GM18526 (cell line): ENCODE results near the gene GPATCH3.

Experiments
- POLR2A ChIP-seq: IDR thresholded peaks from 3 replicates; pipeline ENCODE4 v1.6.1; 2011; ENCODE audit not compliant: insufficient read length; ENCODE audit errors: extremely low read depth

The GPATCH3 gene, protein sequence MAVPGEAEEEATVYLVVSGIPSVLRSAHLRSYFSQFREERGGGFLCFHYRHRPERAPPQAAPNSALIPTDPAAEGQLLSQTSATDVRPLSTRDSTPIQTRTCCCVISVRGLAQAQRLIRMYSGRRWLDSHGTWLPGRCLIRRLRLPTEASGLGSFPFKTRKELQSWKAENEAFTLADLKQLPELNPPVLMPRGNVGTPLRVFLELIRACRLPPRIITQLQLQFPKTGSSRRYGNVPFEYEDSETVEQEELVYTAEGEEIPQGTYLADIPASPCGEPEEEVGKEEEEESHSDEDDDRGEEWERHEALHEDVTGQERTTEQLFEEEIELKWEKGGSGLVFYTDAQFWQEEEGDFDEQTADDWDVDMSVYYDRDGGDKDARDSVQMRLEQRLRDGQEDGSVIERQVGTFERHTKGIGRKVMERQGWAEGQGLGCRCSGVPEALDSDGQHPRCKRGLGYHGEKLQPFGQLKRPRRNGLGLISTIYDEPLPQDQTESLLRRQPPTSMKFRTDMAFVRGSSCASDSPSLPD

DNA sequence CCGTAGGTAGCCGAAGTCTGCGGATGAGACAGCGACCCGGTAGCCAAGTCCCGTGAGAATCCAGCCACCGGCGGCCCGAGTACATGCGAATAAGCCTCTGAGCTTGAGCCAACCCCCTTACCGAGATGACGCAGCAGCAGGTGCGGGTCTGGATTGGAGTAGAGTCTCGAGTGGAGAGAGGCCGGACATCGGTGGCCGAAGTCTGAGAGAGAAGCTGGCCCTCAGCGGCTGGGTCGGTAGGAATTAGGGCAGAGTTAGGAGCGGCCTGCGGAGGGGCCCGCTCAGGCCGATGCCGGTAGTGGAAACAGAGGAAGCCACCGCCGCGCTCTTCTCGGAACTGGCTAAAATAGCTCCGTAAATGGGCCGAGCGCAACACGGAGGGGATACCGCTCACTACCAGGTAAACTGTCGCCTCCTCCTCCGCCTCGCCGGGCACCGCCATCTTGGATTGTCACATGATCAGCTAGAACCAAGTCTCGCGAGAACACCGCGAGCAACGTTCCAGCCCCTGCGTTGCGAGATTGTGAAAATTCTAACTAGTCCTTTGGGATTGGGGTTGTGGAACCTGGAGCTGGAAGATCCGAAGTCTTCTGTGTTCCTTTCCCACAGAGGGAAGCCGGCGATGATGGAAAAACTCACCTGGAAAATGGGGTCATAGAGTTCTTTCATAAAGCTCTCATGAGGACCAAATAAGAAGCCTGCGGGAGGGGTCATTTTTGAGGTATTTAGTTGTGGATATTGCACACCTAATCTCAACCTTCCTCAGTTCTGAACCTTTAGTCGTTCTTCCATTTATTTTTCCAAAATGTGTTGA, at the start of gene GPATCH3:
Gene GPATCH3, minus strand, starts transcription at position 467 of the 814 bp plus-strand sequence. Its CDS starts 25 bp downstream, at position 442.
- TF ChIP-seq POLR2A = peak; percentile 84

DNA sequence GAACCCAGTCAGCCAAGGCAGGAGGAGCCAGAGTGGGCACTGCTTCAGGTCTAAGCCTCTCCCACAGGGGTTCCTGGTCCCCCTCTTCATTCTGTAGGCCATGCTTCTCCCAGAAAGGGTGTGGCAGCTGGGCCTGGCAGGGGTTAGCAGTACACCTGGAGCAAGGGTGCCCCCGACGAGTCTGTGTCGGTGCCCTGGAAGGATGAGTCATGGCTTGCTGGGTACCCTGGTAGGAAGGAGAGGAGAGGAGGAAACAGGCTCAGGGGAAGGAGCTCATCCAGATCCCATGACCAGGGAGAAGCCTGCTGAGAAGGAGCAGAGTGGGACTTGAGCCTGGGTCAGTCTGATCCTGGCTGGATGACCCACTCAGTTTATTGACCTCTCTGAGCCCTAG, 49.7 kb upstream of the GPATCH3 start:
- TF ChIP-seq POLR2A = no peak

DNA sequence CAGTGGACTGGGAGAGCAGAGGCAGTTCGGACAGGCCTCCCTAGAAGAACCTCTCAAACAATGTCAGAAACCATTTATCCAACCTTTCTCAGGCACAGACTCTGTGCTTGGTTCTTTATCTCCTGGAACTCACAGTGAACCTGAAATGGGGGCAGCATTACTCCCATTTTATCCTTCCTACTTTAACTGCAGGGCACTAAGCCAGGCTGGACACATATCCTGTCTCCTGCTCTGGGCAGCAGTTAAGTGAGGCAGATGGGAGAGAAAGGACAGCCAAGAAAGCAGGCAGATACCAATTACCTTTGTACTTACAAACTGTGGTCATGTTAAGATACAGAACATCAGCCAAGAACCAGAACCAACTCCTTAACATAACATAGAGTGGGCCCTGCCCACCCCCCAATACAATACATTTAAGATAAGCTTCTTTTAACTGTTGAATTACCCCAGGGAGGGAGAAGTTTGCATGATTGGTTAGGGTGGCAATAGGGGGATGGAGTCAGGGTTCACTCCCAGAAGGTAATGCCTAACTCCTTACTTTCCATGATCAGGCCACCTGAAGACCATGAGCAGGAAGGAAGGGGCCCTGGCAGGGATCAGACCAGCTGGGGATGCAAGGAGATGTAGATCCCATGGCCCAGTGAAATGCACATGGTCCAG, 49.1 kb upstream of the GPATCH3 start:
- TF ChIP-seq POLR2A = no peak

DNA sequence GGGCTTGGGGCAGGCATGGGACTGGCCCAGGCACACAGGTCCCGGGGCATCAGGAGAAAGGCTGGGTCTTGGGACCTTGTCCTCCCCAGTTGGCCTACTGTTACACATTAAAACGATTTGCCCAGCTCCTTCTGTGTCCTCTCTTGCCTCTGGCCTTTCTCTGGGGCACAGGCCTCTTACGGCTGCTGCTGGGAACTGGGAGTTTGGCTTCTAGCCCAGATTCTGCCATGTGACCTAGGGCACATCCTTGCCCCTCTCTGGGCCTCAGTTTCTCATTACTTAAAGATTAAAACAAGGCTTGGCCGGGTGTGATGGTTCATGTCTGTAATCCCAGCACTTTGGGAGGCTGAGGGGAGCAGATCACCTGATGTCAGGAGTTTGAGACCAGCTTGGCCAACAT, 46.0 kb upstream of the GPATCH3 start:
- TF ChIP-seq POLR2A = no peak

DNA sequence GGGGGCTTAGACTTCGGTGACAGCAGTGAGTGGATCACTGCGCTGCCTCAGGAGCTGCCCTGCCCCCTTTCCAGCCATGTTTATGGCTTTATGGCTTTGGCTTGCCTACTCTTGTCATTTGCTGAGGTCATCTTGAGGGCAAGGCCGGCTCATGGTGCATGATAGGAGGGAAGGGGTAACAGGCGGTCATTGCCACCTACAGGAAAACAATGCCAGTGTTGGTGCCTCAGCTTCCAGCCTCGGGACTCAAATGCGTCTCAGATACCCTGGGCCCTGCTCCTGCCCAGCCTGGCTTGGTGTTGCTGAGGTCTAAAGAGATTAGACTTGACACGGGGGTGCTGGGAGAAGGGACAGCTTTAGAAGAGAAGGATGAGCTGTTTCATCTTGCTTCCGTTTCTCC, 45.5 kb upstream of the GPATCH3 start:
- no peak for TF ChIP-seq POLR2A

DNA sequence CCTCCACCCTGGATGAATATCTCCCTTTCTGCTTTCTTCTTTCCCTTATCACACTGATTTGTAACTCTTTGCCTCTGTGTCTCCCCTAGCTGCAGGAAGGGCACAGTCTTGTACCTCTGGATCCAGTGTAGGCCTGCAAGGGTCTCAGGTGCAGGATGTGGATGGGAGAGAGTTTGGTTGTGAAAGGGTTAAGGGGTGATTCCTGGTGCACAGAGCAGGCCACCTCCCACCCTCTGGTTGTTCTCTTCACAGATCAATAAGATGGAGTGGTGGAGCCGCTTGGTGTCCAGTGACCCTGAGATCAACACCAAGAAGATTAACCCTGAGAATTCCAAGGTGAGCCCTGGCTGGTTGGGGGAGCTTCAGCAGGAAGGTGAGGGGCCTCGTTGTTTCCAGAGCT, 44.9 kb upstream of the GPATCH3 start:
- no peak for TF ChIP-seq POLR2A

DNA sequence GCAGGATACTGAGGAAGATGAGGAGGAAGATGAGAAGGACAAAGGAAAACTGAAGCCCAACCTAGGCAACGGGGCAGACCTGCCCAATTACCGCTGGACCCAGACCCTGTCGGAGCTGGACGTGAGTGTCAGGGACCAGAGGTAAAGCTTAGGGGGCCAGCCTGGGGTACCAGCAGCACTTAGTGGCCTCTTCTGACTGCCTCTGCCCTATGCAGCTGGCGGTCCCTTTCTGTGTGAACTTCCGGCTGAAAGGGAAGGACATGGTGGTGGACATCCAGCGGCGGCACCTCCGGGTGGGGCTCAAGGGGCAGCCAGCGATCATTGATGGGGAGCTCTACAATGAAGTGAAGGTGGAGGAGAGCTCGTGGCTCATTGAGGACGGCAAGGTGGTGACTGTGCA, 42.4 kb upstream of the GPATCH3 start:
- TF ChIP-seq POLR2A = no peak

DNA sequence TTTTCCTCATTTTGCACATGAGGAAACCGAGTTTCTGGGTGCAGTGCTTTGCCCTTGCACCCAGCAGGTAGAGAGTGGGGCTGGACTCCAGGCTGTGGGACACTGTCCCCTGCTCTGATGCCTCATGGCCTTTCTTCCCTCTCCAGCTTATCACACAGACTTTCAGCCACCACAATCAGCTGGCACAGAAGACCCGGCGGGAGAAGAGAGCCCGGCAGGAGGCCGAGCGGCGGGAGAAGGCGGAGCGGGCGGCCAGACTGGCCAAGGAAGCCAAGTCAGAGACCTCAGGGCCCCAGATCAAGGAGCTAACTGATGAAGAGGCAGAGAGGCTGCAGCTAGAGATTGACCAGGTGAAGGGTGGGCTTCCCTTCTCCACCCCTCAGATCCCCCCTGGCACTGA, 41.0 kb upstream of the GPATCH3 start:
- TF ChIP-seq POLR2A = no peak

DNA sequence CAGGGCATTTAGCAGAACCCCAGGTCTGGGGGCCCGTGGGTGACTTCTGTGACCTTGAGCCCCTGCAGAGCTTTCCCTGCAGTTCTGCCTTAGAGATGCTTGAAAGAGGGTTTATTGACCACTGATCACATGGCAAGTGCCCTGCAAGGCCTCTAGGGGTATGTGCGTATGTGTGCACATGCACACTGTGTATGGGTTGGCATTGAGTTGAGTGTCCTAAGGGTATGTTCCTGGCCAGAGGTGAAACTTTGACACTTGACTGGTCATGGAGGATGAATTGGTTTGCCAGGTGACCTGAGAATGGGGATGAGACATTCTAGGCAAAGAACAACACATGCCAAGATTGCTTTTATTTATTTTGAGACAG, 38.4 kb upstream of the GPATCH3 start:
- no peak for TF ChIP-seq POLR2A

DNA sequence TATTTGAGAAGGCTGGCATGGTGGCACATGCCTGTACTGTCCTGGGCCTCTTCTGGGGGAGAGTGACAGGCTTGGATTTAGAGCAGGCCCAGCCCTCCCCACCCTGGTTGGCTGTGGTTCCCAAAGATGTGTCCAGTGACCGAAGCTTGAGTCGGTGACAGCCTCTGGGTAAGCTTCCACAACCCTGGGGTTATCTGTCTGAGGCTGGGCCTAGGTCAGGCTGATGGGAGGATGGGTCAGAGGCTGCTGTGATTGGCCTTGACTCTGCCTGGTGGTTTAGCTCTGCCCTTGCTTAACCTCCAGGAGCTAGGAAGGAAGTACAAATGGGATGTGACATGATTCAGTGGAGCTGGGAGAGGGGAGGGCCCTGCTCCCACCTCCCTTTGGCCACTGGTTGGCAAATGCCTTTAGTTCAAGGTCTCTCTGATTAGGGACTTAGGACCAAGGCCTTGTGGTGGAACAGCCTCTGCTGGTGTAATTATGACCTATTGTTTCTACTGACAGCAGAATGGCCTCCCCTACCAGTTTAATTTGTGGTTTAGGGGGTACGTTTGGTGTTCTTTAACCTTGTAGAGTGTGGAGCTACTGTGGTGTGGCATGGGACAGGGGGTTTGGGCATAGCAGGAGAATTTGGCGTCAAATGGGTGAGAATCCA, 37.9 kb upstream of the GPATCH3 start:
- TF ChIP-seq POLR2A = no peak

DNA sequence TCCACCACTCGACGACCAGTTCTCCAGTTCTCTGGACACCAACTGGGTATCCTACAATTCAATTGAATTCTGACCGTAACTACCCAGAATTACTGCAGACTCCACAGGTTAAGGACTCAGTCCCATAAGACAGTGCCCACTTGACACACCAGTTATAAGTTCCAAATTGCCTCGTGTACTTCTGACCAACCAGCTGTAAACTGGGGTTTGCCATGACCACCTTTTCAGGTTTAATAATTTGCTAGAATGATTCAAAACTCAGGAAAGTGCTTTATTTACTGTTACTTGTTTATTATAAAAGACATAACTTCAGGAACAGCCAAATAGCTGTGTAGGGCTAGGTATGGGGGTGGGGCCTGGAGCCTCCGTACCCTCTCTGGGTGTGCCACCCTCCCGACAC, 36.6 kb upstream of the GPATCH3 start:
- no peak for TF ChIP-seq POLR2A

DNA sequence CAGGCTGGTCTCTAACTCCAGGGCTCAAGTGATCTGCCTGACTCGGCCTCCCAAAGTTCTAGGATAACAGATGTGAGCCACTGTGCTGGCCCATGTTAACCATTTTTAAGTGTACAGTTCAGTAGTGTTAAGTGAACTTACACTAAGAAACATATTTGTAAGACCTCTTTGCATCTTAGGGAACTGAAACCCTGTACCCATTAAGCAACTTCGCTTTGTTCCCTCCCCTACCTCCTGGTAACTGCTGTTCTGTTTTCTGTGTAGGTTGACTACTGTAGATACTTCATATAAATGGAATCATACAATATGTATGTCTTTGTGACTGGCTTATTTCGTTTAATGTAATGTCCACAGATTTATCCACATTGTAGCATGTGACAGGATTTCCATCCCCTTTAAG, 32.3 kb upstream of the GPATCH3 start:
- no peak for TF ChIP-seq POLR2A

DNA sequence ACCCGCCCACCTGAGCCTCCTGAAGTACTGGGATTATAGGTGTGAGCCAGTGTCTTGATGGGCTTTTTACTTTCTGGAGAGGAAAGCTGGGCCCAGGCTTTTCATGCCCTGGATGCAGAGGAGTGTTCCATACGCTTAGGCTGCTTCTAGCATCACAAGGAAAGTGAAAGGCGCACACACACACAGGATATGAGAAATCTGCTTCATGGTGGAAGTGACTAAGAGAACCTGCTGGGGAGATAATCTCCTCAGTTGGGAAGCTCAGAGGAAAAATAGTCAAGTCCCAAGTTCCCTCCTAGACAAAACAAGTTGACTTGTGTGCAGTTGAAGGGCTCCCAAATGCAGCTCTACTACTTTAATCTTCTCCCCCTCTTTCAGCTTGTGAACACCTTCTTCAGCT, 23.4 kb upstream of the GPATCH3 start:
- no peak for TF ChIP-seq POLR2A

DNA sequence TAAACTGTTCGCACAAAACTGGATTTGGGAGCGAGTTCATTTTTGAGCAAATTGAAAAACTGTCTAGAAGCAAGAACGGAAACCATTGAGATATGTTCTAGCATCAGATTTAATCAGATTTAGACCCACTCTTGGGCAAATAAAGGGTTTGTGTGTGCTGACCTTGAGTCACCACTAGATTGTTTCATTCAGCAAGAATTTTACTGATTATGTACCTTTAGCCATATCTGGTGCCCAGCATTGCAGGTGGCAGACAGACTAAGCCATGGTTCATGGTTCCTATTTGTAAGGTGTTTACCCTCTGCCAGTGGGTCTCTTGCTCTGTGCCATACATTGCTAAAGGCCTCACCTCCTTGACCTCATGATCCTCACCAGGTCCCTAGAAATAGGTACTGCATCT, 22.6 kb upstream of the GPATCH3 start:
- TF ChIP-seq POLR2A = no peak

DNA sequence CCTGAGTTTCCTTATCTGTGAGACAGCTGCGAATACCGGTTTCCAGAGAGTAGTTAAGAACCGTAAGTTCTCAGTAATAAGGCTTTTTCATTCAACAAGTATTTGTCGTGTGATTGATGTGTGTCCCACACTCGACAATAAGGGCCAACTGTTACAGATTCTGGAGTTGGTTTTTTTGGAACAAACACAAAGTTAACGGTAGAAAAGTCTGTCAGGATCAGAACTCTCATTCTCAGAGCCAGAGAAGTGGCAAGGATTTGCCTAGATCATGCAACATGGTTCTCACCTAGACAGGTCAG, 22.1 kb upstream of the GPATCH3 start:
- TF ChIP-seq POLR2A = no peak

DNA sequence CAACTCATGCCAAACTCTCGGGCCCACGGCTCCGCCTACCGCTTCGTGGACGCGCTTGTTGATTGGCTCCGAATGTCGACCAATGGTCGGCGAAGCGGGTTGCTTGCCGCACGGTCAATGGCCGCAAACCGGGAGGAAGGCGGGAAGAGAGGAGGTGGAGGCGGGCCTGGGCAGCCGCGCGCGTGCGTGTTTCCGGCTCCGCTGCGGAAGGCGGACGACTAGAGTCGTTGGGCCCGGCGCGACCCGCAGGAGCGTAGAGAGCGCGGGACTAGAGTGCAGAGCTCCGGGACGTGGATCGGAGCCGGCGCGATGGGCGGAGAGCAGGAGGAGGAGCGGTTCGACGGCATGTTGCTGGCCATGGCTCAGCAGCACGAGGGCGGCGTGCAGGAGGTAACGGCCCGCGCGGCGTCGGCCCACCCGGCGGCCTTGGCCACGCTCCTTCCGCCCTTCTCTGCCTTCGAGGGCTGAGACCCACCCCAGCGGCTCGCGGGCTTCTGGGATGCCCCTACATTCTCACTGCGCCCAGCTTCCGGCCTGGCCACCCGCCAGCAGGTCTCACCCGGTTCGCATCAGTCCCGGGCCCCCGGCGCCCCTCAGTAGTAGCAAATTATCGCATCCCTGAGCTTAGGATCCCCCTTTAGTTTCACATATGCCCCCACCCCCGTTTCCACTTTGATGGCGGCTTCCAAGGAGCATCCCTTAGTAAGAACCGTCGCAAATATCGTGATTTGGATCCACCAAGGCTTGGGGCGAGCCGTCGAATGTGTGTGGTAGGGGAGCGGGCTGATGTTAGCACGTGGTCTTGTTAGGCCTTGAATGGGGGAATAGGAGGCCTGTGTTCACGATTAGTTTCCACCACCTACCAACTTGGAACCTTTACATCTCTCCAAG, 21.5 kb upstream of the GPATCH3 start, which contains the start of gene NUDC:
Gene NUDC, plus strand, starts transcription at position 204 of the 891 bp plus-strand sequence. Its CDS starts 106 bp downstream, at position 310.
- TF ChIP-seq POLR2A = peak; percentile 87
